ENCODE data around the gene PCCB. TPM values are rescaled to one million over a fixed set of nuclear protein-coding genes. Genes with fewer than 3 reads are reported as not detected.

The PCCB gene
- total and polyA plus RNA-seq, 2 donors (not counting 3 experiments of a cell fraction or from before 2014, with no cell fraction given) = 28.6 to 36.5 TPM

DNA sequence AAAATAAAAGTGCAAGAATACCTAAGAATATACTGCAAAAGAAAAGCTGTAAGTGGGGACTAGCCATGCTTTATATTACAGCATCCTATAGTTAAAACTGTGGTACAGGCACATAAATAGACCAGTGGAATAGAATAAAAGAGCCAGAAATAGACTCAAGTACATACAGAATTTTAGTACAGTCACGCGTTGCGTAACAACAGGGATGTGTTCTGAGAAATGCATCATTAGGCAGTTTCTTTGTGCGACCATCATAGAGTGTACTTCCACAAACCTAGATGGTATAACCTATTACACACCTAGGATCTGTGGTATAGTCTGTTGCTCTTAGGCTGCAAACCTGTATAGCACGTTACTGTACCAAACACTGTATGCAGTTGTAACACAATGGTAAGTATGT, 61.8 kb downstream of the PCCB start:
- CTCF ChIA-PET = interaction anchor here (0.9 to 4.2 kb wide), 2 partner anchors 17 to 440 kb away, joined by 3 to 23 read pairs; partner anchors contain the start of gene STAG1
- intact Hi-C loops (cut with micrococcal nuclease) (no loop called here), dilution Hi-C loops (cut with MboI; ENCODE audit: extremely low pct_ligation_motif_present, low sequenced_read_pairs) (no loop called here)
- H3K9me1 ChIP-seq (replicated peaks; ENCODE audit: control insufficient read depth, extremely low read depth, insufficient read depth, low read length) = no peaks in the 10 kb centered on the region
- H3K4me3 ChIP-seq (replicated peaks in 1 of 3; ENCODE audit: insufficient read depth in 1 of 3, low read depth in 1 of 3, low read length in 3 of 3) = no peak overlapping the region
- POLR2A ChIA-PET = no interaction called here
- H4K20me1 ChIP-seq (replicated peaks; ENCODE audit: control insufficient read depth, extremely low read depth, insufficient read depth, low read length) = no peaks in the 10 kb centered on the region
- no TSS peak for BruUV-seq (replicated peaks)
- H3K4me1 ChIP-seq (ENCODE audit: control insufficient read depth, extremely low read depth, insufficient read depth, low read length) = no peaks in the 10 kb centered on the region
- H3K27ac ChIP-seq (ENCODE audit: insufficient read depth, low read depth, low read length) = no peak overlapping the region
- TF ChIP-seq, protein P1, sequence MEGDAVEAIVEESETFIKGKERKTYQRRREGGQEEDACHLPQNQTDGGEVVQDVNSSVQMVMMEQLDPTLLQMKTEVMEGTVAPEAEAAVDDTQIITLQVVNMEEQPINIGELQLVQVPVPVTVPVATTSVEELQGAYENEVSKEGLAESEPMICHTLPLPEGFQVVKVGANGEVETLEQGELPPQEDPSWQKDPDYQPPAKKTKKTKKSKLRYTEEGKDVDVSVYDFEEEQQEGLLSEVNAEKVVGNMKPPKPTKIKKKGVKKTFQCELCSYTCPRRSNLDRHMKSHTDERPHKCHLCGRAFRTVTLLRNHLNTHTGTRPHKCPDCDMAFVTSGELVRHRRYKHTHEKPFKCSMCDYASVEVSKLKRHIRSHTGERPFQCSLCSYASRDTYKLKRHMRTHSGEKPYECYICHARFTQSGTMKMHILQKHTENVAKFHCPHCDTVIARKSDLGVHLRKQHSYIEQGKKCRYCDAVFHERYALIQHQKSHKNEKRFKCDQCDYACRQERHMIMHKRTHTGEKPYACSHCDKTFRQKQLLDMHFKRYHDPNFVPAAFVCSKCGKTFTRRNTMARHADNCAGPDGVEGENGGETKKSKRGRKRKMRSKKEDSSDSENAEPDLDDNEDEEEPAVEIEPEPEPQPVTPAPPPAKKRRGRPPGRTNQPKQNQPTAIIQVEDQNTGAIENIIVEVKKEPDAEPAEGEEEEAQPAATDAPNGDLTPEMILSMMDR (IDR thresholded peaks at IDR 0.05; ENCODE audit: extremely low read depth in 1 of 2, insufficient read depth in 1 of 2, low read depth in 1 of 2, low read length in 2 of 2) = no peak
- TF ChIP-seq, protein P2, sequence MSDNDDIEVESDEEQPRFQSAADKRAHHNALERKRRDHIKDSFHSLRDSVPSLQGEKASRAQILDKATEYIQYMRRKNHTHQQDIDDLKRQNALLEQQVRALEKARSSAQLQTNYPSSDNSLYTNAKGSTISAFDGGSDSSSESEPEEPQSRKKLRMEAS (IDR thresholded peaks at IDR 0.05; ENCODE audit: insufficient read depth, insufficient read length) = no peak
- TF ChIP-seq MYC (IDR thresholded peaks at IDR 0.05; ENCODE audit: low read depth, low read length) = no peak
- no peak for TF ChIP-seq POLR2A (IDR thresholded peaks at IDR 0.05; ENCODE audit: low read depth, low read length)
- no peak overlapping the region for H3K4me2 ChIP-seq (ENCODE audit: insufficient read depth, low read length)
- no peak for DNase-seq (ENCODE audit: low read depth, low spot score)
- no peaks in the 10 kb centered on the region for H3K79me2 ChIP-seq (ENCODE audit: control insufficient read depth, insufficient read depth, low read length)
- FAIRE-seq = no peak
- H3K9me3 ChIP-seq (replicated peaks; ENCODE audit: control insufficient read depth, insufficient read depth, low read length) = no peaks in the 10 kb centered on the region
- H3K36me3 ChIP-seq (ENCODE audit: control insufficient read depth in 2 of 2, extremely low read depth in 1 of 2, insufficient read depth in 2 of 2, low read length in 2 of 2) = no peaks in the 10 kb centered on the region
- no peak overlapping the region for H3K9ac ChIP-seq (replicated peaks; ENCODE audit: extremely low read depth, insufficient read depth, low read length)
- H3K27me3 ChIP-seq (ENCODE audit: control insufficient read depth in 2 of 2, insufficient read depth in 2 of 2, low read length in 2 of 2) = no peaks in the 10 kb centered on the region
- no peak overlapping the region for H2AFZ ChIP-seq (ENCODE audit: low read depth, low read length)

DNA sequence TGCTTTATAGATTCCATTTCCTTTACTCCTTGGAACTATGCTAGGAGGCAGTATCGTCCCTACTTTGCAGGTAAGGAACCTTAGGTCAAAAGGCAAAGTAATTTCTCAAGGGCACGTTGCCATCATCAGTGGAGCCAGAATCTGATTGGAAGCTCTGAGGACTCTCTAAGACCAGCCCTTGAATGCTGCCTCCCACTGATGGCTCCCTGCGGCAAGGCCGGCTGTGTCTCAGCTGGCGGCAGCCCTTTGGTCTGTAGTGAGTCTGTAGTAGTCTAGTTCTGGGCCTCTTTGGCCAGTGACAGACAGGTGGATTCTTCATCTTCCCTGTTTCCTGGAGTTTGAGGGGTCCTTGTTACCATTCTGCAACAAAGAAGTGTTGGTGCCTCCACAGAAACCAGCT, 76.2 kb downstream of the PCCB start:
- Histone ChIP-seq H3K79me2 (ENCODE audit: control insufficient read depth, insufficient read depth, low read length) (no peaks in the 10 kb centered on the region), H3K9me1 (replicated peaks; ENCODE audit: control insufficient read depth, extremely low read depth, insufficient read depth, low read length) (no peaks in the 10 kb centered on the region), H3K9ac (replicated peaks; ENCODE audit: extremely low read depth, insufficient read depth, low read length) (no peak overlapping the region), H4K20me1 (replicated peaks; ENCODE audit: control insufficient read depth, extremely low read depth, insufficient read depth, low read length) (peaks cover 3% of the 10 kb centered on the region), H3K27ac (ENCODE audit: insufficient read depth, low read depth, low read length) (no peak overlapping the region), H3K4me1 (ENCODE audit: control insufficient read depth, extremely low read depth, insufficient read depth, low read length) (no peaks in the 10 kb centered on the region), H3K9me3 (replicated peaks; ENCODE audit: control insufficient read depth, insufficient read depth, low read length) (no peaks in the 10 kb centered on the region), H2AFZ (ENCODE audit: low read depth, low read length) (no peak overlapping the region), H3K4me3 (replicated peaks in 1 of 3; ENCODE audit: insufficient read depth in 1 of 3, low read depth in 1 of 3, low read length in 3 of 3) (no peak overlapping the region), H3K36me3 (ENCODE audit: control insufficient read depth in 2 of 2, extremely low read depth in 1 of 2, insufficient read depth in 2 of 2, low read length in 2 of 2) (peaks cover 0 to 3% of the 10 kb centered on the region in 2 experiments), H3K4me2 (ENCODE audit: insufficient read depth, low read length) (no peak overlapping the region), H3K27me3 (ENCODE audit: control insufficient read depth in 2 of 2, insufficient read depth in 2 of 2, low read length in 2 of 2) (no peaks in the 10 kb centered on the region)
- FAIRE-seq (no peak), DNase-seq (ENCODE audit: low read depth, low spot score) (no peak)
- BruUV-seq (replicated peaks) = no TSS peak
- TF ChIP-seq, protein P2 (IDR thresholded peaks at IDR 0.05; ENCODE audit: insufficient read depth, insufficient read length) = no peak
- TF ChIP-seq, protein P1 (IDR thresholded peaks at IDR 0.05; ENCODE audit: extremely low read depth in 1 of 2, insufficient read depth in 1 of 2, low read depth in 1 of 2, low read length in 2 of 2) = no peak
- no peak for TF ChIP-seq MYC (IDR thresholded peaks at IDR 0.05; ENCODE audit: low read depth, low read length)
- no peak for TF ChIP-seq POLR2A (IDR thresholded peaks at IDR 0.05; ENCODE audit: low read depth, low read length)
- TF ChIP-seq EZH2 (IDR thresholded peaks at IDR 0.05; ENCODE audit: borderline replicate concordance, low read depth, low read length, severe bottlenecking) = no peak
- no peak for TF ChIP-seq FOS (IDR thresholded peaks at IDR 0.05; ENCODE audit: borderline replicate concordance, insufficient read depth, low read length)
- TF ChIP-seq JUN (IDR thresholded peaks at IDR 0.05; ENCODE audit: borderline replicate concordance, insufficient read depth, insufficient read length, low read depth) = no peak
- TF ChIP-seq POLR2AphosphoS5 (IDR thresholded peaks at IDR 0.05; ENCODE audit: insufficient read depth, low read depth, low read length) = no peak
- no peak for TF ChIP-seq GATA2 (IDR thresholded peaks at IDR 0.05; ENCODE audit: insufficient read depth, insufficient read length, low read depth, low read length)
- dilution Hi-C loops (cut with MboI; ENCODE audit: extremely low pct_ligation_motif_present, low sequenced_read_pairs) (no loop called here), intact Hi-C loops (cut with micrococcal nuclease) (no loop called here)
- ChIA-PET POLR2A (no interaction called here), CTCF (no interaction called here)

All from endothelial cell of umbilical vein (primary cell).